IgD-negative memory B cell (primary cell): ENCODE measurements around the gene ZNF273. TPM values are rescaled to one million over a fixed set of nuclear protein-coding genes. Genes with fewer than 3 reads are reported as not detected.

ENCODE experiments used
- H3K27ac Mint-ChIP-seq, 3 donors: one replicate each; pipeline ENCODE4 v1.8.0; 2020 to 2022; ENCODE audit warnings: mild to moderate bottlenecking in 3 of 3, mixed read lengths in 3 of 3, moderate library complexity in 1 of 3
- H3K27me3 Mint-ChIP-seq: one replicate; pipeline ENCODE4 v1.8.0; 2021; ENCODE audit warnings: mixed read lengths
- H3K36me3 Mint-ChIP-seq: one replicate; pipeline ENCODE4 v1.8.0; 2020; ENCODE audit warnings: mild to moderate bottlenecking, mixed read lengths
- H3K4me1 Mint-ChIP-seq, 3 donors: one replicate each; pipeline ENCODE4 v1.8.0; 2020 to 2022; ENCODE audit warnings: mixed read lengths in 3 of 3, mild to moderate bottlenecking in 1 of 3
- H3K4me3 Mint-ChIP-seq, 4 donors: one replicate each; pipeline ENCODE4 v1.8.0; 2020 to 2022; ENCODE audit warnings: mild to moderate bottlenecking in 4 of 4, mixed read lengths in 4 of 4, moderate library complexity in 3 of 4
- H3K9me3 Mint-ChIP-seq, 3 donors: one replicate each; pipeline ENCODE4 v1.8.0; 2020 to 2021; ENCODE audit warnings: mixed read lengths in 3 of 3, mild to moderate bottlenecking in 1 of 3
- polyA plus RNA-seq: library from polyadenylated mRNA; unstranded; fragments of 300-500 nt; fragmentation: Illumina TruSeq; gene quantifications from one replicate; pipeline ENCODE4 v1.2.3, GENCODE V29; 2021

Gene ZNF273
- polyA plus RNA-seq, 1 donor from 2014 or later: 7.8 TPM

DNA sequence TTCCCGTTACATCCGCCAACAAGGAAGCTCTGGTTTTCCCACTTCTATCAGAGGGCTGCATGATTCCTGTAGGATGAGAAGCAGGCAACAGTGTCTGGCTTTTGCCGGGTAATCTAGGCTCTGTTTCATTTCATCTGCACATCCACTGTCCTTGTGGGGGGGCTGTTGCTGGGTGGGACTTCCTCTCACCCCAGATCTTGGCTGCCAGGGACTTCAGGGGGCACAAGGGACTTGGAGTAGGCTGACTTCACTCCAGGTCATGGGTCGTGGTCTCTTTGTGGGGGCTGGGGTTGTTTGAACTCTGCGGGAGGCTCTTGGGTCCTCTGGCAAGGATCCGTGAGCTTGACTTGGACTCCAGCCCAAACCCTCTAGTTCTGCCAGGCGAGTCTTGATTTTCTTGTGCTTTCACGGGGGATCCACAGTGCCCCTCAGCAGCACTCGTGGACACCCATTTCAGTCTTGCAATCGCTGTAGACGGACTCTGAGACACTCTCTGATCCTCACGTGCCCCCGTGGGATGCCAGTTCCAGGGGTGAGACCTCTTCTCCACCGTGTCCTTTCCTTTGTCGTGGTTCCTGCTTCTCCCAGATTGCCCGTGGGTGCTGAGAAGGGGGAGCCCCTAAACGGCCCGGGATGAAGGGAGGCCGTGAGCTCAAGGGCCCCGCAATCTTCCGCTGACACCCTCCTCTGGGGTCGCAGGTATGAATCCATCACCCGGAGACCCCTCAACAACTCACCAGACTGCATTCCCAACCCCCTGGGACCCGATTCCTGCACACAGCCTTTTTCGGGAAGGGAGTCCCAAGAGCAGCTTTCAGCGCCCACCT, 21.4 kb upstream of the ZNF273 start:
- peaks cover 39% of the 10 kb centered on the region for H3K27me3 Mint-ChIP-seq
- peaks cover 0 to 6% (median 0%) of the 10 kb centered on the region in 3 donors for H3K9me3 Mint-ChIP-seq
- H3K36me3 Mint-ChIP-seq: peaks cover 2% of the 10 kb centered on the region
- H3K27ac Mint-ChIP-seq: no peak overlapping the region
- peaks cover 2 to 11% (median 3%) of the 10 kb centered on the region in 3 donors for H3K4me1 Mint-ChIP-seq
- H3K4me3 Mint-ChIP-seq: peak overlapping the region in 1 of 4 donors; percentile 46

DNA sequence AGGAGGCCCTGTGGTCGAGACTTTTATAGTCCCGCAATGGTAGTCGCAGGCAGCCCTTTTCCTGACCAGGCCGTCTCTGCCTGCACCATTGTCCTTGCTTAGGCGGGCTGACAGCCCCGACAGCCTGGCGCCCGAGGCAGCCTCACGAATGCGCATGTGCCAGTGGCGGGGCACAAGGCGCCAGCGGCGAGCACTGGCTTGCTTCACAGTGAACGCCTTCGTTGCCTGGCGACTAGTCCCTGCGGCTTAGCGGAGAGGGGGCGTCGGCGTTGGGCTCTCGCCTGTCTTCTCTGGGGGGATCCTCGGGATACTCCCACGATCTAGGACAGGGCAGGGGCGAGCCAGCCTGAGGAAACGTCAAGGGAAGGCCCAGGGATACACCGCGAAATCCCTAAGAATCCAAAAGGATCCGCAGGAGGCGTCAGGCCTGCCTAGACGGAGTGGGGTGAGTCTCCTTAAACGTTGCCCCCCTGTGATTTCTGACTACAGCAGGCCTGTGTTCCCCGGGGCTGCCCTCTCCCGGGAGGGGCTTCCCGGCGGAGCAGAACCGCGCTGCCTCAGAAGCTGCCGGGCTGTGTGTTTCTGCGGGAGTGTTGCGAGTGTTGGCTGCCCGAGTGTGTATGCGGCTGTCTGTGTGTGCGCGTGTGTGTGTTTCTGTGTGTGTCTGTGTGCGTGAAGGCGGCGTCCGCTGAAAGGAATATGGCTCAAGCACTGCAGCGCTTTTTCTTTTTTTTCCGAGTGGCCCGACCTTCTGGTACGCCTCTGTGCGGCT, 20.5 kb upstream of the ZNF273 start:
- Mint-ChIP-seq H3K27ac (peak overlapping the region in 1 of 3 donors; percentile 16), H3K9me3 (peaks cover 0 to 4% (median 0%) of the 10 kb centered on the region in 3 donors), H3K27me3 (peaks cover 43% of the 10 kb centered on the region)

DNA sequence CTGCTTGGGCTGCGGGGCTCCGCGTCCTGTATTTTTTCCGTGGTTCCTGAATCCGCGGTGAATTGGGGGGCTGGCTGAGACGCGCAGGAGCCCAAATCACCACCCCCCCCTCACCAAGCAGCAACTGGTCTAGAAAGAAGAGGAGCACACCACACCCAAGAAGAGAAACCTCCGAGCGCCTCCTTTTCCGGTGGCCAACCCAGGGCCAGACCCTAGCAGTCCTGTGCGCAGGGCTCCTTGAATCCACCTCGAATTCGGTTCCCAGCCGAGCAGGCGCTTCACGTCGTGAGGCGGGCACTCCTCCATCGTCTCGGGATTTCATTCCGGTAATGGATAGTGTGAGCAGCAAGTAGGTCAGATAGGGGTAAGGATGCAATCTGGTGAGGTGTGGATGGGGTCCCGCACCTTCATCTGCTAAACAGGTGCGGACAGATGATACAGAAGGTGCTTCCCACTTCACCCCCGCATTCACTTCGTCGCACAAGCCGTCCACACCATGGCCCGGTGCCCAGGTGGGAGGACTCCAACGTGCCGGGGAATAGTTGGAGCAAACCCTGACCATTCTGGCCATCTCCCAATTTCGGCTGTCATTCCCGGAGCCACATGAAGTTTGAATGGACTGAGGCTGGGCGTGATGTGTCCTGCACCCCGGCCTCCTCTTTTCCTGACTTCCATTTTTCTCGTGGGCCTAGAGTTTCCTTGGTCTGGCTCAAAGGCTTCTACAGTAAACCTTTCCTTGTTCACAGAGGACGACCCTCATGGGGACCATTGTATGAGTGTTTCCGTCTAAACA, 19.8 kb upstream of the ZNF273 start:
- peaks cover 45% of the 10 kb centered on the region for H3K27me3 Mint-ChIP-seq

More for the DNA sequence above, 20.5 kb upstream of the ZNF273 start:
- Mint-ChIP-seq H3K4me3 (peak overlapping the region; percentile 40 to 89 (median 63)), H3K4me1 (peaks cover 2 to 11% (median 3%) of the 10 kb centered on the region in 3 donors), H3K36me3 (peaks cover 2% of the 10 kb centered on the region)

DNA sequence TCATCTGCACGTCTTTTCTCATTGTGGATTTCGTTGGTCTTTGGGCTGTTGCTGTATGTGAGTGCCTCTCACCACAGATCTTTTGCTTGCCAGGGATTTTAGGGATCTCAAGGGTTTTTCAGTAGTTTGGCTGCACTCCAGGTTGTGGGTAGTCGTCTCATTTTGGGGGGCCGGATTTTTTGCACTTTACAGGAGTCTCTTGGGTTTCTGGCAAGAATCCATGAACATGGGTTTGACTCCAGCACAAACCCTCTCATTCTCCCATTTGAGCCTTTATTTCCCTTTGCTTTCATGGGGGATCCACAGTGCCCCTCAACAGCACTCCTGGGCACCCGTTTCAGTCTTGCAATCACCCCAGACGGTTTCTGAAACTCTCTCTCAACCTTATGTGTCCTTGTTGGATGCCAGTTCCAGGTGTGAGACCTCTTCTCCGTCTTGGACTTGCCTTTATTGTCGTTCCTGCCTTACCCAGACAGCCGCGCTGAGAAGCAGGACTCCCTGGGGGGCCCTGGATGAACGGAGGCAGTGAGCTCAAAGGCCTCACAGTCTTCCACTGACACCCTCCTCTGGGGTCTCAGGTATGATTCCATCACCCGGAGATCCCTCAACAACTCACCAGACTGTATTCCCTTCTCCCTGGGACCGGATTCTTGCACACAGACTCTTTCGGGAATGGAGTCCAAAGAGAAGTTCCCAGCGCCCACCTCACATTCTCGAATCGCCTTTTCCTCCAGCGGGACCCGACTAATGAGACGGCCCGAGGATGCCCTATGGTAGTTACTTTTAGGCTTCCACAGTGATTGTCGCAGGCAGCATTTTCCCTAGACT, 18.8 kb upstream of the ZNF273 start:
- H3K36me3 Mint-ChIP-seq: no peaks in the 10 kb centered on the region
- H3K27ac Mint-ChIP-seq: no peak overlapping the region
- peak overlapping the region in 1 of 4 donors; percentile 66 for H3K4me3 Mint-ChIP-seq
- peaks cover 0 to 4% (median 0%) of the 10 kb centered on the region in 3 donors for H3K9me3 Mint-ChIP-seq
- H3K27me3 Mint-ChIP-seq: peaks cover 50% of the 10 kb centered on the region
- peaks cover 8 to 17% (median 11%) of the 10 kb centered on the region in 3 donors for H3K4me1 Mint-ChIP-seq

More for the DNA sequence above, 19.8 kb upstream of the ZNF273 start:
- Mint-ChIP-seq H3K4me3 (peak overlapping the region in 3 of 4 donors; percentile 57 to 72 (median 66)), H3K4me1 (peaks cover 3 to 16% (median 6%) of the 10 kb centered on the region in 3 donors), H3K36me3 (peaks cover 2% of the 10 kb centered on the region), H3K27ac (no peak overlapping the region), H3K9me3 (peaks cover 0 to 4% (median 0%) of the 10 kb centered on the region in 3 donors)

DNA sequence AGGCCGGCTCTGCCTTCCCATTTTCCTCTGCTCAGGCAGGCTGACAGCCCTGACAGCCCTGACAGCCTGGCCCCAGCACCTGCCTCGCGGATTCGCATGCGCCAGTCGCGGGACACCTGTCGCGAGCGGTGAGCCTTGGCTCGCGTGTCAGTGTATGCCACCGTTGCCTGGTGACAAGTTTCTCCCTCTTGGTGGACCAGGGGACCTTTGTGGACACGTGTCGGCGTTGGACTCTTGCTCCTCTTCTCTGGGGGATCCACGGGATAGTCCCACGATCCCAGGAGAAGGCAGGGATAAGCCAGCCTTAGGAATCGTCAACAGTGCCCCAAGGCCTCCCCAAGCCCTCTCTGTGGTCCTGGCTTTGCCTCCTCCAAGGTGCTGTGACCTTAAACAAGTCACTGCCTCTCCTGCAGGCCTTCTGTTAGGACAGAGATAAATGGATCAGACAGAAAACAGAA, 18.1 kb upstream of the ZNF273 start:
- Mint-ChIP-seq H3K4me3 (no peak overlapping the region), H3K4me1 (peaks cover 8 to 17% (median 11%) of the 10 kb centered on the region in 3 donors), H3K27me3 (peaks cover 53% of the 10 kb centered on the region), H3K36me3 (no peaks in the 10 kb centered on the region), H3K27ac (no peak overlapping the region), H3K9me3 (peaks cover 0 to 4% (median 0%) of the 10 kb centered on the region in 3 donors)

DNA sequence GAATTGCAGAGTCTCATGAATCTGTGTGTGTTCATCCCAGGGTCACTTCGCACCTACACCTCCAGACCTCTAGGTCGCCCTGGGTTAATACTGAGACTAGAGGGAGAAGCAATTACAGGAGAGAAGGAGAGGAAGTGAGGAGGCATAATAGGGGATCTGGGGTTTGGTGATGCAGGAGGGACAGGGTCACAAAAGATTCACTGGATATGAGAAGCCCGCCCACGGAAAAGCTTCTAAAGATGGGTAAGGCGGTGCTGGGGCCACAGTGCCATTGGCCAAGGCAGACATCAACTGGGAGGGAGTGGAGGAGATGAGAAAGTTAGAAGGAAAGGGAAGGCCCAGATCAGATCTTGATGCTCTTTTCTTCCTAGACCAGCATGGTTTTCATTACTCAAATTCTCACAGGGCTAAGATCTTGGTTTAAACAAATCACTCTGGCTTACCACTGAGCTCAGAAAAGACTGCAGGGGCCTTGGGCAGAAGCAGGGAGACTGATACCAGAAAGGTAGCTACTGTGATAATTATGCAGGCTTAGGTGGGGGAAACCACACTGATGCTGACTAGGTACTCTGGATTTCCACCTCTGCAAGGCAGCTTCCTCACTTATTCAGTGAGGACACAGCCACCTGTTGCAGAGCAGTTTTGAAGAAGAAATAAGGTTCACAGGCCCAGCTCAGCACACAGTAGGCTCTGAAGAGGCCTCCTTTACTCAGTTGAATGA, 17.4 kb upstream of the ZNF273 start:
- Mint-ChIP-seq H3K27ac (no peak overlapping the region), H3K36me3 (no peaks in the 10 kb centered on the region), H3K4me3 (peak overlapping the region in 1 of 4 donors; percentile 37), H3K27me3 (peaks cover 53% of the 10 kb centered on the region), H3K9me3 (peaks cover 0 to 4% (median 0%) of the 10 kb centered on the region in 3 donors), H3K4me1 (peaks cover 8 to 17% (median 11%) of the 10 kb centered on the region in 3 donors)

DNA sequence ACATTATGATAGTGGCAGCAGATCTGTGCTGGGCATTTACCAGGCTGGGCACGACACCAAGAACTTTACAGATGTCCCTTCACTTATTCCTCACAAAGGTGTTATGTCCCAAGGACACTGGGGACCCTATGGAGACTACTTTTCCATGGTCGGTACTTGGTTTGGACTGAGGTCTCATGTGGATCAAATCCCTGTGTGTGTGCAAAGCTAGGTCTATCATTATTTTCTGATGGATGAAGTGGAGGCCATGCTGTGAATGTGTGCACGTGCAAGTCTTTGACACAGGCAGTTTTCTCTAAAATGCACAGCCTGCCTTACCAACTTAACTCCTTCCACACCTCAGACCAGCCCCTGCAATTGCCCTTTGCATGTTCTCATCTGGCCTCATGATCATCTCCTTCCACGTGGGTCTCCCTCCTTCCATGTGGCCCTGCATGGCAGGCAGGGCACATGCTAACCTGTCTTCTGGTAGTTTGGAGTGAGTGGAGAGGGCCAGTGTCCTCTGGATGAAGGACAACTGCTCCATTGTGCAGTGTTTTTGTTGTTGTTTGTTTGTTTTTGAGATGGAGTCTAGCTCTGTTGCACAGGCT, 16.0 kb upstream of the ZNF273 start:
- H3K27ac Mint-ChIP-seq: no peak overlapping the region
- H3K9me3 Mint-ChIP-seq: peaks cover 0 to 4% (median 0%) of the 10 kb centered on the region in 3 donors
- no peaks in the 10 kb centered on the region for H3K36me3 Mint-ChIP-seq
- H3K4me3 Mint-ChIP-seq: peak overlapping the region in 1 of 4 donors; percentile 51
- H3K27me3 Mint-ChIP-seq: peaks cover 46% of the 10 kb centered on the region
- peaks cover 8 to 17% (median 11%) of the 10 kb centered on the region in 3 donors for H3K4me1 Mint-ChIP-seq

DNA sequence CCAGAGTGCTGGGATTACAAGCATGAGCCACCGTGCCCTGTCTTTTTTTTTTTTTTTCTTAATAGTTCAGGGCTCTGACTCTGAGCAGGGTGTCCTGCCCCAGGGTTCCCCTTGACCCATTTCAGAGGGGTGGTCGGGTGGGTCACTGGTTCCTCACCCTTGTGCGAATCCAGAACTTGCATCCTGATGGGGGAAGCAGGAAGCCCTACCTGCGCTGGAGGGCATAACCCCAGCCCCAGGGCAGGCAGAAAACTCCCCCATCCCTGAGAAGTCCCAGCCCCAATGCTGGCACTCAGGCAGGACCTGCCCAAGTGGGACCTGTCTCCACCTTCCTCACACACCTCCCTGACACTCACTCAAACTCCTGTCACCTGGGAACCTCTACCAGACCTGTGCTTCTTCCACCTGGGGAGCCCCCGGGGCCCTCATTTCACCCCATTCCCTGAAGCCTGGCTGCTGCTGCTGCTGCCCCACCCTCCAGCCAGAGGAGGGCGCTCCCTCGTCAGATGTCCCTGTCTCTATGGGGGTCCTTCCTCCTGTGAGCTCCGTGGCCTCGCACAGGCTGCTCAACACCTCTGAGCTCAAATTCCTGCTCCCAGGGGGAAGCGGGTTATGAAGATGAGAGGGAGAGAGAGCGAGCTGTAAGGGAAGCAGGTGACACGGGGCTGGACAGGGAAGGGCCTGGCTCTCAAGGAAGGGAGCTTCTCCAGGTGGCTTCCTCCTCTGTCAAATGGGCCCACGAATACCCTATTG, 15.1 kb upstream of the ZNF273 start:
- H3K27ac Mint-ChIP-seq: peak overlapping the region in 1 of 3 donors; percentile 24
- peaks cover 42% of the 10 kb centered on the region for H3K27me3 Mint-ChIP-seq
- no peaks in the 10 kb centered on the region for H3K36me3 Mint-ChIP-seq
- H3K4me3 Mint-ChIP-seq: peak overlapping the region; percentile 82 to 95 (median 92)
- peaks cover 0 to 4% (median 0%) of the 10 kb centered on the region in 3 donors for H3K9me3 Mint-ChIP-seq
- peaks cover 7 to 17% (median 8%) of the 10 kb centered on the region in 3 donors for H3K4me1 Mint-ChIP-seq

DNA sequence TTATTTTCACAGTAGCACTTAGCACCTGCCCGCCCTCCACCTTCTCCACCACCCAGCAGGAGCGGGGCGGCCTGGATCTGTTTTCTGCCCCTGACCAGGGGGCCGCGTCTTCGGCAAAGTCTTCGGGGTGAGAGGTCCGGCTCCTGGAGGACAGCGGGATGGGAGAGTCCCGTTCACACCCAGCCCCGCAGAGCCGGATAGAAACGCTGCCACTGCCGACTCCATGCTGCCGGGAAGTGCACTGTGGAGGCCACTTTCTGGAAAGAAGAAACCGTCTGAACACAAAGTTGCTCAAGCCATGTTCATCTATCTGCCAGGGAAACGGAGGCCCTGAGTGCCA, 14.5 kb upstream of the ZNF273 start:
- Mint-ChIP-seq H3K9me3 (peaks cover 0 to 4% (median 0%) of the 10 kb centered on the region in 3 donors), H3K4me3 (peak overlapping the region; percentile 82 to 95 (median 92)), H3K27ac (no peak overlapping the region), H3K36me3 (no peaks in the 10 kb centered on the region), H3K27me3 (peaks cover 38% of the 10 kb centered on the region), H3K4me1 (peaks cover 7 to 17% (median 8%) of the 10 kb centered on the region in 3 donors)

DNA sequence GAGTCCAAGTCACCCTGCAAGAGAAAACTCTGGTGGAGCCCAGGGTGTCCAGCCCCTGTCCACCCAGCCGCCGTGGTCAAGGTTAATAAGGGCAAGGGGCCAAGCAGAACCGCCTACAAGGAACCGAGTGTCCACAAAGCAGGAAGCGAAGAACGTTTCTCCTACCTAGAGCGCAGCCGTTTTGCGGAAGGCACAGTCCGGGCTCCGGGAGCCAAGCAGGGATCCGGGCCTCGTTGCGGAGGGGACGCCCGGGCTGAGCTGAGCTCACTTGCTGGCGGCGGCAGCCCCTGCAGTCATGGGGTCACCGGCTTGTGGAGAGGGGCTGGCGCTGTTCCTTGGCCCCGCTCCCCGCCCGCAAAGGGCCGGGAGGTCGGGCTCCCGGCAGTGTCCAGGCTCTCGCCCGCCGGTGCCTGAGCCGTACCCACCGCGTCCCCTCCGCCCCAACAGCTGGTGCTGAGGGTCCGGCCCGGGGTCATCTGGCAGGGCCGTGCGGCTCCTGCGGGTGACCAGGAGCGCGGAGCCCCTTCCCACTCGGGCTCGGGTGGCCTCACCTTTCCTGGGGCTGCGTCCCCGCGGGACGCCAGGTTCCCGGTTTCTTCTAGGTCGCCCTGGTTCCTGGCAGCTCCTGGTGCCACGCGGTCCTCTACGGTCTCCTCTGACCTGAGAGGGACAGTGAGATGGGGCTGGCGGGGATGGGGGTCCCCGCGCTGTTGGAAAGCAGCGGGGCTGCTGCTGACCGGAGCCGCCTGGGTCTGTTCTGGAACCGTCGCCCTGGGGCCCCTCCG, 14.0 kb upstream of the ZNF273 start:
- no peak overlapping the region for H3K27ac Mint-ChIP-seq
- H3K36me3 Mint-ChIP-seq: no peaks in the 10 kb centered on the region
- H3K4me3 Mint-ChIP-seq: peak overlapping the region; percentile 82 to 95 (median 92)
- peaks cover 7 to 12% (median 8%) of the 10 kb centered on the region in 3 donors for H3K4me1 Mint-ChIP-seq
- H3K27me3 Mint-ChIP-seq: peaks cover 38% of the 10 kb centered on the region
- H3K9me3 Mint-ChIP-seq: peaks cover 0 to 2% (median 0%) of the 10 kb centered on the region in 3 donors

DNA sequence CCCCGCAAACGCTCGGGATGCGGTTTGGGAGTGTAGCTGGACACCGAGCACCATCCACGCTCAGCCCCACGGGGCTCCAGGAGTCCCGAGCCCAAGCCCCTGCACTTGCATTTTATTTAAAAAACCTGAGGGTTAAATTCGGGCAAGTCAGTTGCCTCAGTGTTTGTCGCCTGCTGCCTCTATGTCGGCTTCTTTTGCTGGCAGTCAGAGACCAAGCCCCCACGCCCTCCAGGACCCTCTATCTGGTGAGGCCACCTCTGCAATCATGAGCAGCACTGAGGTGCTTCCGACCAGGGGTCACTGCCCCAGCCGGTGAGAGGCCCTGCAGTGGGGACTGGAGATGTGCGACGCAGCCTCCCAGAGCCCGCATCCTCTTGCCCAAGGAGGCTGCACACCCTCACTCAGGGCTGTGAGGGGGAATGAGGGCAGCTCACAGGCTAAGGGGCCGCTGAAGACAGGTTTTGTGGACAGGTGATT, 13.3 kb upstream of the ZNF273 start:
- Mint-ChIP-seq H3K27me3 (peaks cover 34% of the 10 kb centered on the region), H3K27ac (no peak overlapping the region)

More for the DNA sequence above, 13.3 kb upstream of the ZNF273 start:
- Mint-ChIP-seq H3K4me3 (peak overlapping the region in 1 of 4 donors; percentile 47), H3K9me3 (no peaks in the 10 kb centered on the region), H3K36me3 (no peaks in the 10 kb centered on the region), H3K4me1 (peaks cover 7 to 11% (median 8%) of the 10 kb centered on the region in 3 donors)
